DOHH2 (cell line): ENCODE data around the gene PPARA.

Source experiments
- H3F3A ChIP-seq: fragments of 200-600 bp; sonication (generic), shearing (Covaris generic); 2 replicates; pipeline ENCODE4 v1.6.0; 2016; ENCODE audit warnings: antibody characterized with exemption, mild to moderate bottlenecking; ENCODE audit not compliant: control insufficient read depth, insufficient read depth
- H3K27ac ChIP-seq: fragments of 200-600 bp; sonication (generic); 2 replicates; pipeline ENCODE4 v1.5.1; 2014; ENCODE audit warnings: low read depth, mild to moderate bottlenecking, low read length, moderate library complexity
- H3K27me3 ChIP-seq: fragments of 200-600 bp; sonication (generic); 2 replicates; pipeline ENCODE4 v1.6.1; 2014; ENCODE audit warnings: mild to moderate bottlenecking, low read length, mixed read lengths; ENCODE audit not compliant: control insufficient read depth
- H3K36me3 ChIP-seq: fragments of 200-600 bp; sonication (generic); 2 replicates; pipeline ENCODE4 v1.6.1; 2014; ENCODE audit warnings: mild to moderate bottlenecking, low read length, moderate library complexity, mixed read lengths; ENCODE audit not compliant: control insufficient read depth
- H3K4me1 ChIP-seq: fragments of 200-600 bp; sonication (generic); 2 replicates; pipeline ENCODE4 v1.6.1; 2014; ENCODE audit warnings: mild to moderate bottlenecking, low read length, mixed read lengths; ENCODE audit not compliant: control insufficient read depth
- H3K4me2 ChIP-seq: fragments of 200-600 bp; sonication (generic); 2 replicates; pipeline ENCODE4 v1.6.0; 2014; ENCODE audit warnings: mild to moderate bottlenecking, low read length, moderate library complexity
- H3K4me3 ChIP-seq: fragments of 200-600 bp; sonication (generic); 2 replicates; pipeline ENCODE4 v1.5.1; 2014; ENCODE audit warnings: mild to moderate bottlenecking, low read length, mixed read lengths
- H3K79me2 ChIP-seq: fragments of 200-600 bp; sonication (generic); 2 replicates; pipeline ENCODE4 v1.6.1; 2014; ENCODE audit warnings: mild to moderate bottlenecking, low read length, mixed read lengths; ENCODE audit not compliant: control insufficient read depth
- H3K9me2 ChIP-seq: fragments of 200-600 bp; sonication (generic); replicated peaks from 2 replicates; pipeline ENCODE4 v1.6.1; 2014; ENCODE audit warnings: mild to moderate bottlenecking, low read length, mixed read lengths; ENCODE audit not compliant: control insufficient read depth
- H3K9me3 ChIP-seq: fragments of 200-600 bp; sonication (generic); 2 replicates; pipeline ENCODE4 v1.6.1; 2014; ENCODE audit warnings: antibody characterized with exemption, low read length, mixed read lengths; ENCODE audit not compliant: control insufficient read depth, insufficient read depth
- H4K20me1 ChIP-seq: fragments of 200-600 bp; sonication (generic); 2 replicates; pipeline ENCODE4 v1.6.0; 2014; ENCODE audit warnings: low read depth, mild to moderate bottlenecking, antibody characterized with exemption, low read length, moderate library complexity; ENCODE audit not compliant: control insufficient read depth, insufficient read depth
- EZH2phosphoT487 ChIP-seq: fragments of 200-600 bp; sonication (generic); IDR thresholded peaks from 2 replicates; pipeline ENCODE4 v1.6.1; 2017; ENCODE audit warnings: borderline replicate concordance, mild to moderate bottlenecking, antibody characterized with exemption, low read length, moderate library complexity, mixed read lengths
- TF ChIP-seq, protein P1 (sequence below): fragments of 200-600 bp; sonication (generic); IDR thresholded peaks from one replicate; pipeline ENCODE4 v1.5.1; 2014; ENCODE audit warnings: antibody characterized with exemption, mild to moderate bottlenecking, low read depth, low read length; ENCODE audit not compliant: poor library complexity, severe bottlenecking

Gene PPARA

DNA sequence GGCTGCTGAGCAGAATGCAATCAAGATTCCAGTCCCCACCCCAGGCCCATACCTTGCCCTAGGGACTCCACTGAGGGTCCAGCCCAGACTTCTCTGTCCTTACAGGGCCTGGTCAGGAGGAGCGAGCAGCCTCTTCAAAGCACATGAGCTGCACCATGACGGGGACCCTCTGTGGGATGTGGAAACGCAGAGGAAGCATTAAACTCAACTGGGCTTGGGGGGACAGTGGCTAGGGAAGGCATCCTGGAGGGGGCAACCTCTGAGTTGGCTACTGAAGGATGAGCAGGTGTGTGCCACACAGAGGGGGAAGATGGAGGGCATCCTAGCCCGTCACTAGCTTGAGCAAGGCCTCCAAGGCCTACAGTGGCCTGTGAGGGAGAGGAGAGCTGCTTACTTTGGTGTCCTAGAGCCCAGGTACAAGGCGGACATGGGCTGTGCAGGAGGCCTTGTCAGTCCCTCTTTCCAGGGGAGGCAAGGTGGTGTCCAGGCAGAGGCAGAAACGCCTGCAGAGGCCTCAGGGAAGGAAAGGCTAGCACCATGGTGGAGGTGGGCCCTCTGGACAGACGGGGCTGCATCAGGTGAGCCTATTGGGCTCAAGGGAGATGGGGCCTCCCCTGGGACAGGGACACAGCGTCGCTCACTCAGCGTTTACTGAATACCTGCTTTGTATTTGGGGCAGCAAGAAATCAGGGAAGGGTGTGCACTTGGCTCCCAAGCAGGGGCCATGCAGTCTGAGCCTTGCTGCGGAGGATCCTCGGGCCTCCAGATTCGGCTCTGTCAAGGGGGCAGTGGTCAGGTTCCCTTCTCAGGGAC is 131.7 kb downstream of the PPARA start:
- no peaks in the 10 kb centered on the region for H3K79me2 ChIP-seq
- H3K9me3 ChIP-seq: no peaks in the 10 kb centered on the region
- no peak overlapping the region for H3K4me3 ChIP-seq
- no peaks in the 10 kb centered on the region for H3F3A ChIP-seq
- no peaks in the 10 kb centered on the region for H3K36me3 ChIP-seq
- H3K9me2 ChIP-seq: no peaks in the 10 kb centered on the region
- no peaks in the 10 kb centered on the region for H4K20me1 ChIP-seq
- H3K27ac ChIP-seq: no peak overlapping the region
- H3K27me3 ChIP-seq: no peaks in the 10 kb centered on the region
- H3K4me2 ChIP-seq: no peak overlapping the region
- peaks cover 12% of the 10 kb centered on the region for H3K4me1 ChIP-seq
- TF ChIP-seq, protein P1, sequence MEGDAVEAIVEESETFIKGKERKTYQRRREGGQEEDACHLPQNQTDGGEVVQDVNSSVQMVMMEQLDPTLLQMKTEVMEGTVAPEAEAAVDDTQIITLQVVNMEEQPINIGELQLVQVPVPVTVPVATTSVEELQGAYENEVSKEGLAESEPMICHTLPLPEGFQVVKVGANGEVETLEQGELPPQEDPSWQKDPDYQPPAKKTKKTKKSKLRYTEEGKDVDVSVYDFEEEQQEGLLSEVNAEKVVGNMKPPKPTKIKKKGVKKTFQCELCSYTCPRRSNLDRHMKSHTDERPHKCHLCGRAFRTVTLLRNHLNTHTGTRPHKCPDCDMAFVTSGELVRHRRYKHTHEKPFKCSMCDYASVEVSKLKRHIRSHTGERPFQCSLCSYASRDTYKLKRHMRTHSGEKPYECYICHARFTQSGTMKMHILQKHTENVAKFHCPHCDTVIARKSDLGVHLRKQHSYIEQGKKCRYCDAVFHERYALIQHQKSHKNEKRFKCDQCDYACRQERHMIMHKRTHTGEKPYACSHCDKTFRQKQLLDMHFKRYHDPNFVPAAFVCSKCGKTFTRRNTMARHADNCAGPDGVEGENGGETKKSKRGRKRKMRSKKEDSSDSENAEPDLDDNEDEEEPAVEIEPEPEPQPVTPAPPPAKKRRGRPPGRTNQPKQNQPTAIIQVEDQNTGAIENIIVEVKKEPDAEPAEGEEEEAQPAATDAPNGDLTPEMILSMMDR: no peak
- no peak for TF ChIP-seq EZH2phosphoT487

DNA sequence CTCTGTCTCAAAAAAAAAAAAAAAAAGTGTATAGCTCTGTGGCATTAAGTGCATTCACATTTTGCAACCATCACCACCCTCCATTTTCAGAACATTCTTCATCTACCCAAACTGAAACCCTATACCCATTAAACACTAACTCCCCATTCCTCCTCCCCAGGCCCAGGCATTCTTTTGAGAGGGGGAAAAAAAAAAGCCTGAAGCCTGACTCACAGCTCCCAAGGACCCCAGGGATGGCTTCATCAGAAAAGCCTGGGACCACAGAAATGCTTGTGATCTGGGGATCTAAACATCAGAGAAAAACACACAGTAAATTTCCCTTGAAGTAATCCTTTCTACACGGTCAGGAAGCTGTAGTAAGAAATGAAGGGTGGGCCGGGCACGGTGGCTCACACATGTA is 135.7 kb downstream of the PPARA start:
- no peaks in the 10 kb centered on the region for H3K9me2 ChIP-seq
- no peak overlapping the region for H3K4me3 ChIP-seq
- H3K79me2 ChIP-seq: no peaks in the 10 kb centered on the region
- no peak overlapping the region for H3K4me2 ChIP-seq
- H4K20me1 ChIP-seq: no peaks in the 10 kb centered on the region
- no peaks in the 10 kb centered on the region for H3K36me3 ChIP-seq
- peaks cover 32% of the 10 kb centered on the region for H3K4me1 ChIP-seq
- no peak for TF ChIP-seq EZH2phosphoT487
- TF ChIP-seq, protein P1: no peak
- H3K27me3 ChIP-seq: no peaks in the 10 kb centered on the region
- no peak overlapping the region for H3K27ac ChIP-seq
- no peaks in the 10 kb centered on the region for H3F3A ChIP-seq
- H3K9me3 ChIP-seq: no peaks in the 10 kb centered on the region

DNA sequence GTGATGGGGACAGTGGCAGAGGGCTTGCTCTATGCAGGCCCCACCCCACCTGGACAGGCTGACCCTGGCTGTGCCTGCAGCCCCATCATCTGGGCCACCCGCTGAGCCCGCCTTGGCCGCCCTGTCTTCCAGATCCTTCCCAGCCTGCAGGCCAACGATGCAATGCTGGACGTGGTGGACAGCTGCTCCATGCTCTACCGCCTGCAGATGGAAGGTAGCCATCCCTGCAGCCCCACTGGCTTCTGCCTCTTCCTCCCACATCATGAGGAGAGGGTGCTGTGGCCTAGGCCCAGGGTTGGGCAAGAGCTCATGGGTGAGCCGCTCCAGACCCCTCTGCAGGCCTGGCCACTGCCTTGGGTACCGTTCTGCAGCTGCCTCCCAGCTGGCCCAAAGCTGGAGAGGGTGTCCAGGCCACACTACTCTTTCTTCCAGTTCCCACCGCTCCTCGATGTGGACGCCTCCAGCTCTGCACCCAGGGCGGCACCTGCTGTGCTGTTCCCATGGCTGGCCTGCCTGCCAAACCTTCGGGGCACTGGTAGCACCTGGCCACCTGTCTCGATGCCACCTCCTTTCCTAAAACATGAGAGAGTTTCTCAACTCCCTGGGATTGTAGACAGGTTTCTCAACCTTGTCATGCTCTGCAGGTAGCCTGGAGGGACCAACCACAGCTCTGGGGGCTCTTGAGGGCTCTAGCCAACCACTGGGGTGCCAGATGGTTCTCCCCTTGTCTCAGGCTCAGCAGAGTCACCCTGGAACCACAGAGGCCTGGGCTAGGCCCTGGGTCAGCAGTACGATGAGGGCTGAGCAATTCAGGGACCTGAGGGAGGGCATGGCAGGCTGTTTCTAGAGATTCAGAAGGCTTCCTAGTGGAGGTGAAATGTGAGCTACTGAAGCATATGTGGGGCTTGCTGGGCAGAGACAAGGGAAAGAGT is 136.9 kb downstream of the PPARA start:
- H4K20me1 ChIP-seq: no peaks in the 10 kb centered on the region
- no peaks in the 10 kb centered on the region for H3K79me2 ChIP-seq
- H3K9me2 ChIP-seq: no peaks in the 10 kb centered on the region
- H3K27ac ChIP-seq: peak overlapping the region; percentile 28
- H3K4me3 ChIP-seq: peak overlapping the region; percentile 50
- no peaks in the 10 kb centered on the region for H3K9me3 ChIP-seq
- TF ChIP-seq, protein P1: no peak
- no peak for TF ChIP-seq EZH2phosphoT487
- H3K36me3 ChIP-seq: no peaks in the 10 kb centered on the region
- H3K27me3 ChIP-seq: no peaks in the 10 kb centered on the region
- H3F3A ChIP-seq: no peaks in the 10 kb centered on the region
- peaks cover 27% of the 10 kb centered on the region for H3K4me1 ChIP-seq
- H3K4me2 ChIP-seq: peak overlapping the region; percentile 54
